Thyroid gland (tissue), 4 donors: Measurements from ENCODE around the gene WDR59. TPM values are rescaled to one million over a fixed set of nuclear protein-coding genes. Genes with fewer than 3 reads are reported as not detected.

ENCODE experiments used
- DNase-seq, 2 donors: peaks; one replicate each; pipeline ENCODE4 v3.0.0-alpha.2; 2019
- H3K27ac ChIP-seq, 3 donors: fragments of 200-600 bp; sonication (generic); 1 replicate in 2 of 3; 2 replicates in 1 of 3; pipeline ENCODE4 v1.5.1; 2016 to 2019; ENCODE audit warnings: mild to moderate bottlenecking in 1 of 3, moderate library complexity in 1 of 3
- H3K27me3 ChIP-seq: fragments of 200-600 bp; sonication (generic); one replicate; pipeline ENCODE4 v1.5.1; 2019
- H3K36me3 ChIP-seq, 2 donors: fragments of 200-600 bp; sonication (generic); one replicate each; pipeline ENCODE4 v1.5.1; 2016 to 2019
- H3K4me1 ChIP-seq, 2 donors: fragments of 200-600 bp; sonication (generic); one replicate each; pipeline ENCODE4 v1.5.1; 2017 to 2019
- H3K4me3 ChIP-seq, 3 donors: fragments of 200-600 bp; sonication (generic); replicated peaks in 1 of 3; 1 replicate in 2 of 3; 2 replicates in 1 of 3; pipeline ENCODE4 v1.5.1; 2016; ENCODE audit warnings: mild to moderate bottlenecking in 1 of 3
- H3K9me3 ChIP-seq: fragments of 200-600 bp; sonication (generic); one replicate; pipeline ENCODE4 v1.5.1; 2017
- POLR2A ChIP-seq, 2 donors: fragments of 450-650 bp; IDR thresholded peaks; one replicate each; pipeline ENCODE4 v1.6.1; 2017; ENCODE audit warnings: antibody characterized with exemption in 2 of 2, mild to moderate bottlenecking in 2 of 2, moderate library complexity in 1 of 2
- WGBS, 2 donors: methylation state at CpG; one replicate each; pipeline ENCODE4 v1.1.5; 2017; 5-methylcytosine and 5-hydroxymethylcytosine counted together
- intact Hi-C: fragments of 100-400 bp; cut with DNase I; formaldehyde crosslinking; loops from one replicate; pipeline ENCODE4 v1.15.1; 2023
- total RNA-seq, 4 donors: library from RNA; depleted of rRNA; stranded (reverse); fragments of >200 nt; gene quantifications; one replicate each; pipeline ENCODE4 v1.2.3, GENCODE V29; 2016
- TF ChIP-seq, protein P1 (sequence below), 6 experiments: fragments of 200-600 bp in 3 of 6; fragments of 450-650 bp in 3 of 6; sonication (generic) in 3 of 6; IDR thresholded peaks; one replicate each; pipeline ENCODE4 v1.5.1; 2016 to 2019; ENCODE audit warnings: antibody characterized with exemption in 6 of 6, mild to moderate bottlenecking in 2 of 6, inconsistent platforms in 1 of 6, moderate library complexity in 1 of 6

WDR59 gene
- total RNA-seq, 4 donors from 2014 or later: 40.2 to 55.8 (median 46.9) TPM

GRCh38 chr16:74830648-74831047, 154.3 kb downstream of the WDR59 start:
- 69 to 76% methylated on average over 3 of the region's 3 CpGs for WGBS, 2 donors
- H3K27ac ChIP-seq: no peak overlapping the region

DNA sequence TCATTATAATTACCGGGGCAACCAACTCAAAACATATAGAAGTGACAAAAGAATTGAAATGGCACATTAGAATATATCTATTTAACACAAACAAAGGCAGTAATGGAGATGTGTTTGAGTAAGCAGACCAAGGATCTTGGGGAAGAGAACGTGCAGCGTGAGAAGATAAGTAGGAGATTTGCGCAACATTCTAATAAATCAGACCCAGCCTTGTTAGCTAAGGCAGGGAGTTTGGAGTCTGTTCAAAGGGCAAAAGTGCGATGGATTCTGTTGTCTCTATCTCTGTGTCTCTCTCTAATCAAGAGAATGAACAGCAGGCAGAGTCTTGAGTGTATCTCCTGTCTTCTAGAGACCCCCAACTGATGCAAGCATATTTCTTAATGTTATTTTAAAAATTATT, 155.3 kb downstream of the WDR59 start:
- 85 to 92% methylated on average over 5 of the region's 5 CpGs for WGBS, 2 donors
- Histone ChIP-seq H3K9me3 (no peaks in the 10 kb centered on the region), H3K27me3 (no peaks in the 10 kb centered on the region), H3K27ac (no peak overlapping the region), H3K36me3 (no peaks in the 10 kb centered on the region), H3K4me3 (no peak overlapping the region), H3K4me1 (no peaks in the 10 kb centered on the region)
- DNase-seq: no peak
- intact Hi-C loops: no loop called here
- TF ChIP-seq POLR2A (IDR thresholded peaks at IDR 0.05): no peak
- TF ChIP-seq, protein P1, sequence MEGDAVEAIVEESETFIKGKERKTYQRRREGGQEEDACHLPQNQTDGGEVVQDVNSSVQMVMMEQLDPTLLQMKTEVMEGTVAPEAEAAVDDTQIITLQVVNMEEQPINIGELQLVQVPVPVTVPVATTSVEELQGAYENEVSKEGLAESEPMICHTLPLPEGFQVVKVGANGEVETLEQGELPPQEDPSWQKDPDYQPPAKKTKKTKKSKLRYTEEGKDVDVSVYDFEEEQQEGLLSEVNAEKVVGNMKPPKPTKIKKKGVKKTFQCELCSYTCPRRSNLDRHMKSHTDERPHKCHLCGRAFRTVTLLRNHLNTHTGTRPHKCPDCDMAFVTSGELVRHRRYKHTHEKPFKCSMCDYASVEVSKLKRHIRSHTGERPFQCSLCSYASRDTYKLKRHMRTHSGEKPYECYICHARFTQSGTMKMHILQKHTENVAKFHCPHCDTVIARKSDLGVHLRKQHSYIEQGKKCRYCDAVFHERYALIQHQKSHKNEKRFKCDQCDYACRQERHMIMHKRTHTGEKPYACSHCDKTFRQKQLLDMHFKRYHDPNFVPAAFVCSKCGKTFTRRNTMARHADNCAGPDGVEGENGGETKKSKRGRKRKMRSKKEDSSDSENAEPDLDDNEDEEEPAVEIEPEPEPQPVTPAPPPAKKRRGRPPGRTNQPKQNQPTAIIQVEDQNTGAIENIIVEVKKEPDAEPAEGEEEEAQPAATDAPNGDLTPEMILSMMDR (IDR thresholded peaks at IDR 0.05): no peak

More at GRCh38 chr16:74830648-74831047, 154.3 kb downstream of the WDR59 start:
- Histone ChIP-seq H3K27me3 (no peaks in the 10 kb centered on the region), H3K4me3 (no peak overlapping the region), H3K36me3 (no peaks in the 10 kb centered on the region), H3K9me3 (no peaks in the 10 kb centered on the region), H3K4me1 (peaks cover 3 to 7% of the 10 kb centered on the region in 2 donors)
- TF ChIP-seq POLR2A (IDR thresholded peaks at IDR 0.05): no peak
- TF ChIP-seq, protein P1 (IDR thresholded peaks at IDR 0.05): no peak
- no peak for DNase-seq
- intact Hi-C loops: no loop called here

DNA sequence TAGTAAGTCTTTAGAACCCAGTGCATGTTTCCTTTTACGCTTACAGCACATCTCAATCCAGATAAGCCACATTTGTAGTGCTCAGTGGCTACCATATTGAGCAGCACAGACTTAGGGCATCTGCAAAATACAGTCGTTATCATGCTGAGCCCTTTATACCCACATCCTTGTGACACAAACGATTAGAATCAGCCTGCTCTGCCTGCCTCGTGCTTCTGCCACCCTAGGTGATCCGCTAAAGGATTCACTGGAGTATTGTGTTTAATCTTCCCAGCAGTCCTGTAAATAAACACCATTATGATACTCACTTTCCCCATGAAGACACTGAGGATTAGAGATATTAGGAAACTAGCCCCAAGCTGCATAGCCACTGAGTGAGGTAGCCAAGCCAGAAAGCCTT, 159.0 kb downstream of the WDR59 start:
- H3K9me3 ChIP-seq: no peaks in the 10 kb centered on the region
- 63 to 73% methylated on average over 5 of the region's 5 CpGs for WGBS, 2 donors
- DNase-seq: no peak
- intact Hi-C loops: no loop called here
- no peak overlapping the region for H3K4me3 ChIP-seq
- no peaks in the 10 kb centered on the region for H3K4me1 ChIP-seq
- no peak overlapping the region for H3K27ac ChIP-seq
- TF ChIP-seq POLR2A (IDR thresholded peaks at IDR 0.05): no peak
- TF ChIP-seq, protein P1 (IDR thresholded peaks at IDR 0.05): no peak
- no peaks in the 10 kb centered on the region for H3K36me3 ChIP-seq
- no peaks in the 10 kb centered on the region for H3K27me3 ChIP-seq

GRCh38 chr16:74825016-74825415, 159.9 kb downstream of the WDR59 start:
- H3K36me3 ChIP-seq: no peaks in the 10 kb centered on the region
- no peaks in the 10 kb centered on the region for H3K27me3 ChIP-seq
- no peaks in the 10 kb centered on the region for H3K9me3 ChIP-seq
- no peak overlapping the region for H3K27ac ChIP-seq
- no peaks in the 10 kb centered on the region for H3K4me1 ChIP-seq
- intact Hi-C loops: no loop called here
- TF ChIP-seq, protein P1 (IDR thresholded peaks at IDR 0.05): no peak
- no peak for TF ChIP-seq POLR2A (IDR thresholded peaks at IDR 0.05)
- no peak overlapping the region for H3K4me3 ChIP-seq
- WGBS, 2 donors: 90 to 96% methylated on average over 3 of the region's 3 CpGs
- DNase-seq: no peak

Other genes starting within 250 kb of the WDR59 start
- gene FA2H, start 210.3 kb downstream of the WDR59 start, total RNA-seq: 1 to 10 TPM; 1.2 to 4.2 (median 2.0) TPM
- gene ZNRF1, start 13.9 kb upstream of the WDR59 start, total RNA-seq: 10 to 100 TPM; 47.4 to 94.5 (median 57.4) TPM
- 10 to 100 TPM; 10.2 to 41.3 (median 26.3) TPM for gene LDHD, start 131.7 kb upstream of the WDR59 start, total RNA-seq
- gene ZFP1, start 163.4 kb upstream of the WDR59 start, total RNA-seq: 10 to 100 TPM; 16.8 to 43.3 (median 21.1) TPM
- not detected for gene CTRB2, start 222.0 kb upstream of the WDR59 start, total RNA-seq
- gene CTRB1, start 233.9 kb upstream of the WDR59 start, total RNA-seq: not detected